ENCODE results near the gene NEURL4.
"Not testable (repeated sequence)": the region's sequence is repeated elsewhere in the genome, so short reads cannot be mapped to it uniquely, and the experiment has no call there.

The NEURL4 gene

DNA sequence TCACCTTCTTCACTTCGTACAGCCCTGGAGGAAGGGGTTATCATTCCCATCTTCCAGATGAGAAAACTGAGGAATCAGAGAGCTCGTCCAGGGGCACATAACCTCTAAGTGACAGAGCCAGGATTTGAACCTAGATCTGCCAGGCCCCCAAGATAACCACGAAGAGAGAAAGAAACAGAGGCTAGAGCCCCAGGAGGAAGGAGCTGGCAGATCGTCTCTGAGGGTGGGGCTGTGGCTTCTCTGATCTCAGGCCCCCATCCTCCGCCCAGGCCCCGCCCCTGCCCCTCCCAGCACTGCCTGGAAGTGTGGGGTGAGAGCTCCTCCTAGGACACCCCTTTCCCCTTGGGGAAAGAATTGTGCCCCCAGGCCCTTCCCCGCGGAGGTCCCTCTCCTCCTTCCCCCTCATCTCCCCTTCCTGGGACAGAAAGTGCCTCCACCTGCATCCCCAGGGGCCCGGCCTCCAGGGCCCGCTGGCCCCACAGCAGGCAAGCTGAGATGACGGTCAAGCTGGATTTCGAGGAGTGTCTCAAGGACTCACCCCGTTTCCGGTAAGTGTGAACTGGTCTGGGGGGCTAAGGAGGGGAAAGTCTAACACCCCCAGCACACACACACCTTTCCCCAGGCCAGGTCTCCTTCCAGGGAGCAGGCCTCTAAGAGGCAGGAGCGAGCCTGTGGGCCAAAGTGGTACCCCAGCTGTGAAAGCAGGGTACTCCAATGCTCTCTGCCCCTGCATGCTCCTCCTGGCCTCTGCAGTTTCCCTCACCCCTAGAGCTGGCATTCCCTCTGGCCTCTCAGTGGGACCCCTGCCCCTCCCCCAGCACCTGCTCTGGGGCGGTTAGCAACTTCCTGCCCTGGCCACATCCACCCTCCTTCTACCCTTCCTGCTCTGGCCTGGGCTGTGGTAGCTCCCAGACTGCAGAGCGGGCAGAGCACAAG, 7.4 kb upstream of the NEURL4 start, which contains the start of gene ACAP1:
ACAP1 (plus strand) TSS at position 290 of the 936 bp plus-strand sequence; CDS start at position 496, 206 bp downstream.
- no peak for DNase-seq (ENCODE audit: low read depth in 1 of 2, low spot score in 1 of 2)
- no peak for TF ChIP-seq JUND (IDR thresholded peaks at IDR 0.05; ENCODE audit: low read depth)
- in situ Hi-C loops (cut with HindIII; ENCODE audit: low pct_unique_long_range_greater_than_20kb, low sequenced_read_pairs) = no loop called here

GRCh38 chr17:7335765-7336164, 6.6 kb upstream of the NEURL4 start:
- DNase-seq (ENCODE audit: low read depth in 1 of 2, low spot score in 1 of 2); in situ Hi-C loops (cut with HindIII; ENCODE audit: low pct_unique_long_range_greater_than_20kb, low sequenced_read_pairs): not testable (repeated sequence)

- no peak for DNase-seq (ENCODE audit: low read depth in 1 of 2, low spot score in 1 of 2)
- TF ChIP-seq JUND (IDR thresholded peaks at IDR 0.05; ENCODE audit: low read depth) = no peak
- in situ Hi-C loops (cut with HindIII; ENCODE audit: low pct_unique_long_range_greater_than_20kb, low sequenced_read_pairs) = no loop called here
Observed at GRCh38 chr17:7334938-7335538, 5.9 kb upstream of the NEURL4 start.

DNA sequence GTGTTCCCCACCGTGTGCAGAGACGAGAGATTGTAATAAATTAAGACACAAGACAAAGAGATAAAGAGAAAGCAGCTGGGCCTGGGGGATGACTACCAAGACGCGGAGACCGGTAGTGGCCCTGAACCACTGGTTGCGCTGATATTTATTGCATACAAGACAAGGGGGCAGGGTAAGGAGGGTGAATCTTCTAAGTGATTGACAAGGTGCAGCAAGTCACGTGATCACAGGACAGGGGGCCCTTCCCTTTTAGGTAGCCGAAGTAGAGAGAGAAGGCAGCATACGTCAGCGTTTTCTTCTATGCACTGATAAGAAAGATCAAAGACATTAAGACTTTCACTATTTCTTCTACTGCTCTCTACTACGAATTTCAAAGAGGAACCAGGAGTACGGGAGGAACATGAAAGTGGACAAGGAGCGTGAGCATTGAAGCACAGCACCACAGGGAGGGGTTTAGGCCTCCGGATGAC, 3.5 kb upstream of the NEURL4 start:
- in situ Hi-C loops (cut with HindIII; ENCODE audit: low pct_unique_long_range_greater_than_20kb, low sequenced_read_pairs); DNase-seq (ENCODE audit: low read depth in 1 of 2, low spot score in 1 of 2): not testable (repeated sequence)

DNA sequence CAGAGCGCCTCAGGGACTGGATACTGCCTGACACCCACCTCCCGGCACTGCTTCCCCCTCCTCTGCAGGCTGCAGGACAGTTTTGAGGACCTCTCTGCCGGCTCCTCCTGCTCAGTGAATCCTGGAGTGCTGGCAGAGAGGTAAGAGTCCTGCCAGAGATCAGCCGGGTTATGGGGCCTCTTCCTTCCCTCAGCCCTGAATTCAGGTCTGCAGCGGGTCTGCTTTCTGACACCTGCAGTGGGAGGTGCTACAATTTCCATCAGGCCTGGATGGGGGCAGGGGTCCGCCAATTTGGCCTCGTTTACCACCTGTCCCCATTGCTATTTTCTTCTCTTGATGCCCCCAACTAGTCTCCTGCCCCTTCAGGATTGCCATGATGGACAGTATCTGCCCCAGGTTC, 3.0 kb upstream of the NEURL4 start:
- in situ Hi-C loops (cut with HindIII; ENCODE audit: low pct_unique_long_range_greater_than_20kb, low sequenced_read_pairs) = no loop called here
- no peak for DNase-seq (ENCODE audit: low read depth in 1 of 2, low spot score in 1 of 2)
- no peak for TF ChIP-seq JUND (IDR thresholded peaks at IDR 0.05; ENCODE audit: low read depth)

GRCh38 chr17:7330638-7331015, 1.5 kb upstream of the NEURL4 start:
- no peak for DNase-seq (ENCODE audit: low read depth in 1 of 2, low spot score in 1 of 2)
- in situ Hi-C loops (cut with HindIII; ENCODE audit: low pct_unique_long_range_greater_than_20kb, low sequenced_read_pairs) = no loop called here
- TF ChIP-seq JUND (IDR thresholded peaks at IDR 0.05; ENCODE audit: low read depth) = no peak

- DNase-seq (ENCODE audit: low read depth in 1 of 2, low spot score in 1 of 2) = peak; percentile 80 to 82
- TF ChIP-seq JUND (IDR thresholded peaks at IDR 0.05; ENCODE audit: low read depth) = no peak
- in situ Hi-C loops (cut with HindIII; ENCODE audit: low pct_unique_long_range_greater_than_20kb, low sequenced_read_pairs) = no loop called here
Observed at GRCh38 chr17:7329997-7330637, 982 bp upstream of the NEURL4 start.

GRCh38 chr17:7329374-7329996, 350 bp upstream of the NEURL4 start:
- in situ Hi-C loops (cut with HindIII; ENCODE audit: low pct_unique_long_range_greater_than_20kb, low sequenced_read_pairs) = no loop called here
- peak; percentile 96 to 98 for DNase-seq (ENCODE audit: low read depth in 1 of 2, low spot score in 1 of 2)
- no peak for TF ChIP-seq JUND (IDR thresholded peaks at IDR 0.05; ENCODE audit: low read depth)

DNA sequence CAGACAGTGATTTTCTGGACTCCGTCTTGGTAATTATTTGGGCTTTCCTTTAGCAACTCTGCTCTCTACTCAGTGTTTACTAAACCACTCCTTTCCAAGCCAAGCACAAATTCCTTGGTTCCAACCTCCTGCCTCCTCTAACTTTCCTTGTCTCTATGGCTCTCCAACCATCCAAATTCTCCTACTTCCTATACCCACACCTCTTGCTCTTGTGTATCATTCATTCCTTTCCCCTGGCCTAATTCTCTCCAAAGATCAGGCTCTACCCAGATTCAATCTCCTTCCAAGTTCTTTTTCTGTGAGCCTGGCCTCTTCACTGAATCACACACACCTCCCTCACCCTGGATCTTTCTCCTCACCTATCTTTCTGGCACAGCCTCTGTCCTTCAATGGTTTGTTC, 1.1 kb downstream of the NEURL4 start:
- in situ Hi-C loops (cut with HindIII; ENCODE audit: low pct_unique_long_range_greater_than_20kb, low sequenced_read_pairs) = no loop called here
- TF ChIP-seq JUND (IDR thresholded peaks at IDR 0.05; ENCODE audit: low read depth) = no peak
- no peak for DNase-seq (ENCODE audit: low read depth in 1 of 2, low spot score in 1 of 2)

DNA sequence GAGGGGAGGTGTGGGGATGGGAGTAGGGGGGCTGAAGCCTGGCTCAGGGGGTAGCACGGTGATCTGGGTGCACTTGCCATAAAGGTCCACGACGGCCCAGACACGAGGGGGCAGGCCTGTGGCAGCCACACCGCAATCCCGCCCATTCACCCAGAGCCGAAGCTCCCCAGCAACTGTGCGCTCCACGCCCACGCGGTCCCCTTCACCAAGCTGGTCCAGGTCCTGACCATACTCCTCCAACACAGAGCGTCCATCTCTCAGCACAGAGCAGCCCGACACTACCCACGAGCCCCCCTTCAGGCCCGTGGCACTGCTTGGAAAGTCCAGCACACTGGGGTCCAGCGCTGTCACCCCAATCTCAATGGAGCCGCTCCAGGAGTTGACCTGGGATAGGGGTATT, 1.6 kb downstream of the NEURL4 start:
- TF ChIP-seq JUND (IDR thresholded peaks at IDR 0.05; ENCODE audit: low read depth) = no peak
- DNase-seq (ENCODE audit: low read depth in 1 of 2, low spot score in 1 of 2) = no peak
- in situ Hi-C loops (cut with HindIII; ENCODE audit: low pct_unique_long_range_greater_than_20kb, low sequenced_read_pairs) = no loop called here

DNA sequence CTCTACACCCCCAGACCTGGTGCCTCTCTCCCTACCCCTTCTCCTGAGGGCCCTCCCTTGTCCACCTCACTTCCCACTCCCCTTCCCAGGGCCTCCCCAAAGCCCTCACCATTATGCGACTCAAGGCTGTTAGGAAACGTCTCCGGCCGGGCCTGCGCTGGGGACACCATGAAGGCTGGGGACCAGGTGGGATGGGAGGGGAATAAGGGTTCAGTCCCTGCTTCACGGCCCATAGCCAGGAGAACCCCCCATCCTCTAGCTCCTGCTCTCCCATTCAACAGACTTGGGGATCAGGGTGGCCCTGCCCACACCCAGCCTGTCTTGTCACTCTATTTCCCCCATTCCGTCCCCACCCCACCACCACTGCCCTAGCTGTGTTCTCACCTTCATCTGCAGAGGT, 2.1 kb downstream of the NEURL4 start:
- DNase-seq (ENCODE audit: low read depth in 1 of 2, low spot score in 1 of 2) = no peak
- in situ Hi-C loops (cut with HindIII; ENCODE audit: low pct_unique_long_range_greater_than_20kb, low sequenced_read_pairs) = no loop called here
- no peak for TF ChIP-seq JUND (IDR thresholded peaks at IDR 0.05; ENCODE audit: low read depth)

DNA sequence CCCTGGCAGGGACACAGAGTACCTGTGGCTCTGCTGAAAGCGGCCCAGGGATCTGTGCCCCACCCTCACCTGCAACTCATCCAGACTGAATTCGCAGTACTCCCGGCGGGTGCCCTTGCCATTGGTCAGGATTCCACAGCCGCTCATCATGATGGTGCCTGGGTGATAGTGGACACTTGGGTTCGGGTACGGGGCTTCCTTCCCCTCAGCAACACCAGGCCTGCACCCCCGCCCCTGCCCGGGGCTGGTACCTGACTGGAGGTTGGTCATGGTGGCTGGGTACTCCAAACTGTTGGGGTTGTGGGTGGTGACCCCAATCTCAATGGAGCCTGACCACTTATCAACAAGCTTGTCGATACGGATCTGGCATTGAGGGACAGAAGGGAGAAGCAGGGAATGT, 2.9 kb downstream of the NEURL4 start:
- DNase-seq (ENCODE audit: low read depth in 1 of 2, low spot score in 1 of 2) = no peak
- no peak for TF ChIP-seq JUND (IDR thresholded peaks at IDR 0.05; ENCODE audit: low read depth)
- in situ Hi-C loops (cut with HindIII; ENCODE audit: low pct_unique_long_range_greater_than_20kb, low sequenced_read_pairs) = no loop called here
